H1 (cell line): ENCODE data around the gene RNASE7. TPM values are rescaled to one million over a fixed set of nuclear protein-coding genes. Genes with fewer than 3 reads are reported as not detected.

ENCODE experiments used
- CTCF ChIA-PET: fragments of 300-600 bp; sonication (Branson Sonifier 250); formaldehyde crosslinking; loops from one replicate; lab custom pipeline; 2021; ENCODE audit not compliant: partially characterized antibody; lab: Charles Lee
- POLR2A ChIA-PET: fragments of 300-600 bp; sonication (Branson Sonifier 250); formaldehyde crosslinking; loops from one replicate; lab custom pipeline; 2021; ENCODE audit warnings: inconsistent platforms; ENCODE audit not compliant: partially characterized antibody; lab: Charles Lee
- DNase-seq, 2 experiments: peaks; one replicate each; pipeline versions ENCODE4 v3.0.0 to v3.0.0-alpha.2; 2010 to 2022; ENCODE audit warnings: low spot score in 2 of 2, low read depth in 1 of 2, mixed read lengths in 1 of 2
- FAIRE-seq: peaks from 2 replicates; lab custom pipeline; 2011; peaks lifted over from hg19 to GRCh38; lab: Jason Lieb, UNC
- H2AFZ ChIP-seq: 2 replicates; pipeline ENCODE4 v1.8.1; 2012; ENCODE audit warnings: low read length, inconsistent platforms
- H2AK5ac ChIP-seq: 2 replicates; pipeline ENCODE4 v1.6.1; 2013; ENCODE audit warnings: low read depth, low read length
- H2BK120ac ChIP-seq: replicated peaks from 2 replicates; pipeline ENCODE3; 2013; ENCODE audit warnings: low read depth, low read length, inconsistent platforms
- H2BK12ac ChIP-seq: 2 replicates; pipeline ENCODE4 v1.6.1; 2013; ENCODE audit warnings: low read depth, low read length
- H2BK15ac ChIP-seq: 2 replicates; pipeline ENCODE4 v1.6.1; 2013; ENCODE audit warnings: low read length
- H2BK20ac ChIP-seq: 2 replicates; pipeline ENCODE4 v1.6.1; 2013; ENCODE audit warnings: low read length
- H2BK5ac ChIP-seq: 2 replicates; pipeline ENCODE4 v1.6.1; 2013; ENCODE audit warnings: low read depth, low read length
- H3K14ac ChIP-seq: 2 replicates; pipeline ENCODE4 v1.6.1; 2013; ENCODE audit warnings: inconsistent platforms; ENCODE audit not compliant: insufficient read length
- H3K18ac ChIP-seq: 2 replicates; pipeline ENCODE4 v1.6.1; 2013; ENCODE audit warnings: low read length; ENCODE audit errors: extremely low read depth
- H3K23ac ChIP-seq: 2 replicates; pipeline ENCODE4 v1.6.1; 2013; ENCODE audit warnings: inconsistent platforms; ENCODE audit not compliant: insufficient read length
- H3K23me2 ChIP-seq: 2 replicates; pipeline ENCODE4 v1.6.1; 2013; ENCODE audit warnings: low read depth, low read length
- H3K27ac ChIP-seq: 2 replicates; pipeline ENCODE4 v1.6.1; 2011; ENCODE audit warnings: low read depth, low read length, inconsistent platforms
- H3K27me3 ChIP-seq, 4 experiments: replicated peaks in 1 of 4; 1 replicate in 1 of 4; 2 replicates in 3 of 4; pipeline versions ENCODE4 v1.6.1 to v1.8.1; 2011 to 2013; ENCODE audit warnings: low read length in 3 of 4, mild to moderate bottlenecking in 3 of 4, inconsistent platforms in 2 of 4, mixed read lengths in 2 of 4, moderate library complexity in 1 of 4; ENCODE audit not compliant: control insufficient read depth in 3 of 4, insufficient read depth in 3 of 4; ENCODE audit errors: extremely low read depth in 1 of 4
- H3K36me3 ChIP-seq, 4 experiments: 2 replicates each; pipeline versions ENCODE4 v1.6.1 to v1.8.1; 2011 to 2013; ENCODE audit warnings: mild to moderate bottlenecking in 4 of 4, low read length in 3 of 4, moderate library complexity in 2 of 4, control low read depth in 1 of 4, inconsistent platforms in 1 of 4; ENCODE audit not compliant: insufficient read depth in 4 of 4, control insufficient read depth in 2 of 4
- H3K4ac ChIP-seq: replicated peaks from 2 replicates; pipeline ENCODE3; 2013; ENCODE audit warnings: low read length, low read depth, mixed read lengths, inconsistent platforms; ENCODE audit not compliant: insufficient read length
- H3K4me1 ChIP-seq, 4 experiments: replicated peaks in 1 of 4; 1 replicate in 1 of 4; 2 replicates in 3 of 4; pipeline versions ENCODE4 v1.6.1 to v1.8.1; 2011 to 2013; ENCODE audit warnings: low read length in 3 of 4, inconsistent platforms in 2 of 4, mixed read lengths in 1 of 4; ENCODE audit not compliant: insufficient read depth in 4 of 4, control insufficient read depth in 3 of 4
- H3K4me2 ChIP-seq, 2 experiments: 2 replicates each; pipeline versions ENCODE4 v1.6.1 to v1.8.1; 2011 to 2013; ENCODE audit warnings: low read depth in 2 of 2, low read length in 2 of 2, control low read depth in 1 of 2, inconsistent platforms in 1 of 2, mild to moderate bottlenecking in 1 of 2; ENCODE audit not compliant: insufficient read depth in 1 of 2
- H3K4me3 ChIP-seq, 4 experiments: fragments of 200-600, 300-600 bp in 1 of 4; sonication (generic), shearing (Covaris generic), sonication (Bioruptor Twin) in 1 of 4; 2 replicates each; pipeline versions ENCODE4 v1.5.1 to v1.8.1; 2011 to 2016; ENCODE audit warnings: low read length in 4 of 4, low read depth in 3 of 4, control low read depth in 2 of 4, inconsistent platforms in 2 of 4, mild to moderate bottlenecking in 2 of 4, mixed read lengths in 1 of 4, moderate library complexity in 1 of 4; ENCODE audit not compliant: insufficient read depth in 2 of 4; ENCODE audit errors: extremely low read depth in 1 of 4
- H3K56ac ChIP-seq: replicated peaks from 2 replicates; pipeline ENCODE3; 2013; ENCODE audit warnings: low read depth, mild to moderate bottlenecking, mixed read lengths, low read length, inconsistent platforms; ENCODE audit not compliant: insufficient read length
- H3K79me1 ChIP-seq: 2 replicates; pipeline ENCODE4 v1.6.1; 2013; ENCODE audit warnings: low read depth, low read length, control low read depth
- H3K79me2 ChIP-seq, 2 experiments: 2 replicates each; pipeline versions ENCODE4 v1.6.1 to v1.8.1; 2012 to 2013; ENCODE audit warnings: low read length in 2 of 2, mild to moderate bottlenecking in 2 of 2, inconsistent platforms in 1 of 2; ENCODE audit not compliant: insufficient read depth in 2 of 2, control insufficient read depth in 1 of 2
- H3K9ac ChIP-seq, 4 experiments: replicated peaks in 1 of 4; 1 replicate in 1 of 4; 2 replicates in 3 of 4; pipeline versions ENCODE4 v1.6.1 to v1.8.1; 2011 to 2013; ENCODE audit warnings: low read depth in 3 of 4, low read length in 3 of 4, control low read depth in 2 of 4, mild to moderate bottlenecking in 2 of 4, moderate library complexity in 2 of 4, inconsistent platforms in 1 of 4; ENCODE audit errors: extremely low read depth in 1 of 4
- H3K9me3 ChIP-seq, 2 experiments: 2 replicates each; pipeline versions ENCODE4 v1.6.1 to v1.8.1; 2012 to 2013; ENCODE audit warnings: mild to moderate bottlenecking in 2 of 2, moderate library complexity in 2 of 2, control low read depth in 1 of 2, inconsistent platforms in 1 of 2, low read depth in 1 of 2, low read length in 1 of 2, mixed read lengths in 1 of 2; ENCODE audit not compliant: insufficient read depth in 2 of 2
- H4K20me1 ChIP-seq, 2 experiments: replicated peaks in 1 of 2; 2 replicates each; pipeline versions ENCODE3 to v1.8.1; 2011 to 2013; ENCODE audit warnings: inconsistent platforms in 2 of 2, low read length in 2 of 2, mild to moderate bottlenecking in 1 of 2; ENCODE audit not compliant: insufficient read depth in 2 of 2, control insufficient read depth in 1 of 2
- H4K5ac ChIP-seq: 2 replicates; pipeline ENCODE4 v1.6.1; 2013; ENCODE audit warnings: low read length, low read depth, mixed read lengths, inconsistent platforms; ENCODE audit not compliant: insufficient read length
- H4K8ac ChIP-seq: 2 replicates; pipeline ENCODE4 v1.8.0; 2013; ENCODE audit warnings: mild to moderate bottlenecking, moderate library complexity, low read length, inconsistent platforms; ENCODE audit not compliant: insufficient read depth; ENCODE audit errors: extremely low read depth
- H4K91ac ChIP-seq: replicated peaks from 2 replicates; pipeline ENCODE3; 2013; ENCODE audit warnings: low read length, mixed read lengths, inconsistent platforms; ENCODE audit not compliant: insufficient read length
- EZH2 ChIP-seq: fragments of 200-600 bp; sonication (generic); IDR thresholded peaks from 2 replicates; pipeline ENCODE4 v1.7.1; 2012; ENCODE audit warnings: low read depth, mild to moderate bottlenecking, moderate library complexity, low read length, inconsistent platforms; ENCODE audit not compliant: severe bottlenecking
- WGBS, 2 experiments: shearing (Covaris generic) in 1 of 2; methylation state at CpG; one replicate each; pipeline versions ENCODE4 v1.1.6 to v1.1.7; 2013 to 2015; ENCODE audit warnings: low lambda C conversion rate in 2 of 2, mixed read lengths in 2 of 2, inconsistent platforms in 1 of 2, low coverage in 1 of 2, missing lambda C conversion rate in 1 of 2; ENCODE audit not compliant: insufficient replicate concordance in 2 of 2, insufficient coverage in 1 of 2, insufficient read length in 1 of 2; ENCODE audit errors: extremely low coverage in 1 of 2, missing lambda C conversion rate in 1 of 2; 5-methylcytosine and 5-hydroxymethylcytosine counted together
- polyA plus RNA-seq, 7 experiments: library from polyadenylated mRNA; depleted of rRNA in 3 of 7; stranded (reverse) in 5 of 7; unstranded in 2 of 7; fragments of >200 nt in 5 of 7; fragments of 200-250 nt in 2 of 7; gene quantifications; 1 replicate in 5 of 7; 2 replicates in 1 of 7; 4 replicates in 1 of 7; pipeline versions ENCODE4 v1.2.1 to v1.2.3, GENCODE V29; 2011 to 2013; ENCODE audit warnings: missing spikeins in 2 of 7, mixed read lengths in 2 of 7
- total RNA-seq: library from RNA; stranded (reverse); fragmentation: NEBNext Ultra II Directional; extraction: Animal tissue kit (Norgen Biotek cat#: 25700); gene quantifications from 2 replicates; pipeline ENCODE4 v1.2.1, GENCODE V29; 2021

Gene RNASE7
- total and polyA plus RNA-seq, 2 of the 8 experiments (the other 6 are each of a cell fraction or from before 2014, with no cell fraction given) = not detected

DNA sequence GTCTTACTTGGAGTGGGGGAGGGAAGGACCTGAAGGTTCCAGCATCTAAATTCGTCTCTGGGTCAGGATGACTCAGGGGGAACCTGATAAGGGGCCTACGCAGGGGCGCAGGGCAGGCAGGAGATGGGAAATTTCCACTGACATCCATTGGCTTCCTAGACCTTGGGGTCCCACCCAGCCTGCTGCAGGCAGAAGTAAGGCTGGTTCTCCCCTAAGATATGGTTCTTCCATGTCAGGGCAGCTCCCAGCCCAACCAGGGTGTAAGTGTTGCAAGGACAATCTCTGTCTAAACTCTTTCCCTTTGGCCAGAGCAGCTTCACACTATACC, 15.2 kb upstream of the RNASE7 start:
- CTCF ChIA-PET = interaction anchor here (0.7 to 2.6 kb wide), 9 partner anchors 9 to 1811 kb away, joined by 3 to 18 read pairs (median 4); partner anchors contain the start of gene ARHGEF40
- Histone ChIP-seq H3K4me3 (peak overlapping the region in 1 of 4 experiments; percentile 92; a peak in 1 of 8 replicates), H2BK20ac (0 out of 2 replicates have a peak overlapping the region, but pooled peaks have one; percentile 53), H3K27ac (no peak overlapping the region), H2BK12ac (peak overlapping the region; percentile 78), H3K9me3 (no peaks in the 10 kb centered on the region), H3K27me3 (peaks cover 2 to 25% (median 21%) of the 10 kb centered on the region in 4 experiments; a peak in 6 of 7 replicates), H3K4me2 (peak overlapping the region; percentile 93 to 94; a peak in 3 of 4 replicates), H2BK5ac (0 out of 2 replicates have a peak overlapping the region, but pooled peaks have one; percentile 93), H2AFZ (no peak overlapping the region), H3K79me2 (no peaks in the 10 kb centered on the region), H2BK120ac (no peak overlapping the region), H4K8ac (no peak overlapping the region), H4K5ac (no peak overlapping the region), H4K91ac (peak overlapping the region; percentile 8), H2BK15ac (no peak overlapping the region), H3K9ac (no peak overlapping the region; a peak in 1 of 7 replicates), H3K23me2 (peaks cover 15% of the 10 kb centered on the region), H3K4me1 (peaks cover 4 to 22% (median 14%) of the 10 kb centered on the region in 4 experiments; a peak in 6 of 7 replicates), H2AK5ac (no peak overlapping the region), H4K20me1 (no peaks in the 10 kb centered on the region), H3K36me3 (no peaks in the 10 kb centered on the region), H3K79me1 (no peaks in the 10 kb centered on the region), H3K56ac (no peak overlapping the region), H3K4ac (no peak overlapping the region), H3K18ac (no peak overlapping the region), H3K14ac (no peak overlapping the region), H3K23ac (no peak overlapping the region)
- POLR2A ChIA-PET = interaction anchor here (1.1 to 2.3 kb wide), 8 partner anchors 12 to 73 kb away, joined by 3 to 10 read pairs (median 4); no protein-coding TSS in a partner anchor
- 58% methylated on average over 3 of the region's 3 CpGs; no CpG with 5 or more reads in 1 of the 2 experiments for whole genome bisulfite sequencing, 2 experiments
- TF ChIP-seq EZH2 = no peak
- no peak for FAIRE-seq
- no peak for DNase-seq
